Measurements from ENCODE around the gene CENATAC.
"Not testable (repeated sequence)": the region's sequence is repeated elsewhere in the genome, so short reads cannot be mapped to it uniquely, and the experiment has no call there.

Gene CENATAC

DNA sequence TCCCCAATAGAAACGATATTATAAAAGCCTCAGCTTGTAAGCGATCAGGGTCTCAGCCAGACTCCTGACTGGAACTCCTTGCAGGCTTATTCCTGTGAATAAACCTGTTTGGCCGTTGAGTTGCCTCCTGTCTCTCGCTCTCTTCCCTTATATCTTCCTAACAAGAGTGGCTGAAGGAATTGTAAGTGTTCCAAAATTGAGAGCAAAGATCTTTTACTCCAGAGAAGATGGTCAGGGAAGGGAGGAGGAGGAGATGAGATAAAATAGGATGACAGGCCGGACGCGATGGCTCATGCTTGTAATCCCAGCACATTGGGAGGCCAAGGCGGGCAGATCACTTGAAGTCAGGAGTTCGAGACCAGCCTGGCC is 34.0 kb downstream of the CENATAC start:
- no peaks in the 10 kb centered on the region for H3K9me3 ChIP-seq (ENCODE audit: insufficient read depth, low read depth, low read length)

DNA sequence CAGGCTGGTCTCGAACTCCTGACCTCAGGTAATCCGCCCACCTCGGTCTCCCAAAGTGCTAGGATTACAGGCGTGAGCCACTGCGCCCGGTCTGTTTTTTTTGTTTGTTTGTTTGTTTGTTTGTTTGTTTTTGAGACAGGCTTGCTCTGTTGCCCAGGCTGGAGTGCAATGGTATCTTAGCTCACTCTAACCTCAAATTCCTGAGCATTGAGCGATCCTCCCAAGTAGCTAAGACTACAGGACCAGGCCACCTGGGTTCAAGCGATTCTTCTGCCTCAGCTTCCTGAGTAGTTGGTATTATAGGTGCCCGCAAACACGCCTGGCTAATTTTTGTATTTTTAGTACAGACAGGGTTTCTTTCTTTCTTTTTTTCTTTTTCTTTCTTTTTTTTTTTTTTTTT is 35.5 kb downstream of the CENATAC start:
- not testable (repeated sequence) for H3K4me2 ChIP-seq (ENCODE audit: low read depth, low read length, poor library complexity, severe bottlenecking)
- peaks cover 23% of the 10 kb centered on the region for H3K79me2 ChIP-seq (ENCODE audit: insufficient read depth, low read length)

More for the DNA sequence above, 34.0 kb downstream of the CENATAC start:
- H3K4me3 ChIP-seq (ENCODE audit: low read length, poor library complexity, severe bottlenecking), result no peak overlapping the region
- H3K9ac ChIP-seq (ENCODE audit: low read depth, low read length, poor library complexity, severe bottlenecking), result no peak overlapping the region
- H3K27me3 ChIP-seq (ENCODE audit: insufficient read depth, low read length, poor library complexity, severe bottlenecking), result no peaks in the 10 kb centered on the region
- H3K4me1 ChIP-seq (ENCODE audit: insufficient read depth, low read length, poor library complexity, severe bottlenecking), result peaks cover 22% of the 10 kb centered on the region
- H4K20me1 ChIP-seq (ENCODE audit: insufficient read depth, low read length, poor library complexity, severe bottlenecking), result no peaks in the 10 kb centered on the region
- H3K79me2 ChIP-seq (ENCODE audit: insufficient read depth, low read length), result peaks cover 28% of the 10 kb centered on the region
- TF ChIP-seq CTCF (conservative IDR thresholded peaks at IDR 0.05; ENCODE audit: low read length) (no peak), EZH2phosphoT487 (IDR thresholded peaks at IDR 0.05; ENCODE audit: borderline replicate concordance) (no peak)
- no peaks in the 10 kb centered on the region for H3F3A ChIP-seq (ENCODE audit: low read depth)
- H3K36me3 ChIP-seq (ENCODE audit: insufficient read depth, low read length), result no peaks in the 10 kb centered on the region
- H3K9me2 ChIP-seq (replicated peaks; ENCODE audit: low read depth, low read length), result no peaks in the 10 kb centered on the region
- no peak overlapping the region for H3K4me2 ChIP-seq (ENCODE audit: low read depth, low read length, poor library complexity, severe bottlenecking)
- peak overlapping the region; percentile 37; the same call in 1 of the 2 replicates for H2AFZ ChIP-seq (ENCODE audit: low read length)

DNA sequence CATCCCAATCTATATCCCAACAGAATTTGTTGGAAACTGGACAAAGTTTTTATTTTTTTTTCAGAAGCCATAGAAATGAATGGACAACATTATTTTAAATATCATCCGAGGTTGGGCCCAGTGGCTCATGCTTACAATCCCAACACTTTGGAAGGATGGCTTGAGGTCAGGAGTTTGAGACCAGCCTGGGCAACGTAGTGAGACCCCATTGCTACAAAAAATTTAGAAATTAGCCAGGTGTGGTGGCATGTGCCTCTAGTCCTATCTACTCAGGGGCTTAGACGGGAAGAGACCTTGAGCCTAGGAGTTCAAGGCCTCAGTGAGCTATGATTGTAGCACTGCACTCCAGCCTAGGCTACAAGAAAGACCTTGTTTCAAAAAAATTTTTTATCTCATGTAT is 36.9 kb downstream of the CENATAC start:
- Histone ChIP-seq H2AFZ (ENCODE audit: low read length) (no peak overlapping the region), H3K9me2 (replicated peaks; ENCODE audit: low read depth, low read length) (no peaks in the 10 kb centered on the region), H4K20me1 (ENCODE audit: insufficient read depth, low read length, poor library complexity, severe bottlenecking) (no peaks in the 10 kb centered on the region), H3K4me2 (ENCODE audit: low read depth, low read length, poor library complexity, severe bottlenecking) (no peak overlapping the region), H3K9ac (ENCODE audit: low read depth, low read length, poor library complexity, severe bottlenecking) (no peak overlapping the region), H3K79me2 (ENCODE audit: insufficient read depth, low read length) (peaks cover 9% of the 10 kb centered on the region), H3K4me3 (ENCODE audit: low read length, poor library complexity, severe bottlenecking) (no peak overlapping the region), H3F3A (ENCODE audit: low read depth) (no peaks in the 10 kb centered on the region), H3K27me3 (ENCODE audit: insufficient read depth, low read length, poor library complexity, severe bottlenecking) (no peaks in the 10 kb centered on the region), H3K9me3 (ENCODE audit: insufficient read depth, low read depth, low read length) (no peaks in the 10 kb centered on the region), H3K4me1 (ENCODE audit: insufficient read depth, low read length, poor library complexity, severe bottlenecking) (peaks cover 4% of the 10 kb centered on the region), H3K36me3 (ENCODE audit: insufficient read depth, low read length) (no peaks in the 10 kb centered on the region)
- no peak for TF ChIP-seq CTCF (conservative IDR thresholded peaks at IDR 0.05; ENCODE audit: low read length)
- no peak for TF ChIP-seq EZH2phosphoT487 (IDR thresholded peaks at IDR 0.05; ENCODE audit: borderline replicate concordance)

More for the DNA sequence above, 35.5 kb downstream of the CENATAC start:
- not testable (repeated sequence) for H3K9ac ChIP-seq (ENCODE audit: low read depth, low read length, poor library complexity, severe bottlenecking); H3K4me3 ChIP-seq (ENCODE audit: low read length, poor library complexity, severe bottlenecking); H3K27me3 ChIP-seq (ENCODE audit: insufficient read depth, low read length, poor library complexity, severe bottlenecking); H2AFZ ChIP-seq (ENCODE audit: low read length); H3F3A ChIP-seq (ENCODE audit: low read depth); H3K9me2 ChIP-seq (replicated peaks; ENCODE audit: low read depth, low read length); H4K20me1 ChIP-seq (ENCODE audit: insufficient read depth, low read length, poor library complexity, severe bottlenecking); H3K36me3 ChIP-seq (ENCODE audit: insufficient read depth, low read length); H3K9me3 ChIP-seq (ENCODE audit: insufficient read depth, low read depth, low read length)
- H3K4me1 ChIP-seq (ENCODE audit: insufficient read depth, low read length, poor library complexity, severe bottlenecking), result peaks cover 17% of the 10 kb centered on the region

- Histone ChIP-seq H3K36me3 (ENCODE audit: insufficient read depth, low read length) (no peaks in the 10 kb centered on the region), H3K4me2 (ENCODE audit: low read depth, low read length, poor library complexity, severe bottlenecking) (no peak overlapping the region), H3K9me3 (ENCODE audit: insufficient read depth, low read depth, low read length) (no peaks in the 10 kb centered on the region), H3K4me1 (ENCODE audit: insufficient read depth, low read length, poor library complexity, severe bottlenecking) (no peaks in the 10 kb centered on the region), H2AFZ (ENCODE audit: low read length) (no peak overlapping the region), H3K9me2 (replicated peaks; ENCODE audit: low read depth, low read length) (no peaks in the 10 kb centered on the region), H3K79me2 (ENCODE audit: insufficient read depth, low read length) (no peaks in the 10 kb centered on the region), H4K20me1 (ENCODE audit: insufficient read depth, low read length, poor library complexity, severe bottlenecking) (no peaks in the 10 kb centered on the region), H3K27me3 (ENCODE audit: insufficient read depth, low read length, poor library complexity, severe bottlenecking) (no peaks in the 10 kb centered on the region), H3K9ac (ENCODE audit: low read depth, low read length, poor library complexity, severe bottlenecking) (no peak overlapping the region), H3F3A (ENCODE audit: low read depth) (no peaks in the 10 kb centered on the region), H3K4me3 (ENCODE audit: low read length, poor library complexity, severe bottlenecking) (no peak overlapping the region)
- TF ChIP-seq CTCF (conservative IDR thresholded peaks at IDR 0.05; ENCODE audit: low read length), result no peak
- no peak for TF ChIP-seq EZH2phosphoT487 (IDR thresholded peaks at IDR 0.05; ENCODE audit: borderline replicate concordance)
Measured at GRCh38 chr11:119038884-119039283, 40.9 kb downstream of the CENATAC start.

DNA sequence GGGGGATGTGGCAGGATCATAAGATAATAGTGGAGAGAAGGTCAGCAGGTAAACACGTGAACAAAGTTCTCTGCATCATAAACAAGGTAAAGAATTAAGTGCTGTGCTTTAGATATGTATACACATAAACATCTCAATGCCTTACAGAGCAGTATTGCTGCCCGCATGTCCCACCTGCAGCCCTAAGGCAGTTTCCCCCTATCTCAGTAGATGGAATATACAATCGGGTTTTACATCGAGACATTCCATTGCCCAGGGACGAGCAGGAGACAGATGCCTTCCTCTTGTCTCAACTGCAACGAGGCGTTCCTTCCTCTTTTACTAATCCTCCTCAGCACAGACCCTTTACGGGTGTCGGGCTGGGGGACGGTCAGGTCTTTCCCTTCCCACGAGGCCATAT is 41.5 kb downstream of the CENATAC start:
- not testable (repeated sequence) for H3K9me3 ChIP-seq (ENCODE audit: insufficient read depth, low read depth, low read length); H3K9ac ChIP-seq (ENCODE audit: low read depth, low read length, poor library complexity, severe bottlenecking); H4K20me1 ChIP-seq (ENCODE audit: insufficient read depth, low read length, poor library complexity, severe bottlenecking); H3K9me2 ChIP-seq (replicated peaks; ENCODE audit: low read depth, low read length); H3K79me2 ChIP-seq (ENCODE audit: insufficient read depth, low read length); H3K4me3 ChIP-seq (ENCODE audit: low read length, poor library complexity, severe bottlenecking); H3F3A ChIP-seq (ENCODE audit: low read depth); H3K4me2 ChIP-seq (ENCODE audit: low read depth, low read length, poor library complexity, severe bottlenecking); H2AFZ ChIP-seq (ENCODE audit: low read length); H3K27me3 ChIP-seq (ENCODE audit: insufficient read depth, low read length, poor library complexity, severe bottlenecking); H3K36me3 ChIP-seq (ENCODE audit: insufficient read depth, low read length); H3K4me1 ChIP-seq (ENCODE audit: insufficient read depth, low read length, poor library complexity, severe bottlenecking)
